HG03571 (cell line): ENCODE results near the gene TMPRSS11B.
"Not testable (repeated sequence)": the region's sequence is repeated elsewhere in the genome, so short reads cannot be mapped to it uniquely, and the experiment has no call there.

Experiments
- ATAC-seq: cut with Tn5 transposase; IDR thresholded peaks from one replicate; pipeline ENCODE4 v1.9.1; 2021; ENCODE audit not compliant: unreplicated experiment

Gene TMPRSS11B

DNA sequence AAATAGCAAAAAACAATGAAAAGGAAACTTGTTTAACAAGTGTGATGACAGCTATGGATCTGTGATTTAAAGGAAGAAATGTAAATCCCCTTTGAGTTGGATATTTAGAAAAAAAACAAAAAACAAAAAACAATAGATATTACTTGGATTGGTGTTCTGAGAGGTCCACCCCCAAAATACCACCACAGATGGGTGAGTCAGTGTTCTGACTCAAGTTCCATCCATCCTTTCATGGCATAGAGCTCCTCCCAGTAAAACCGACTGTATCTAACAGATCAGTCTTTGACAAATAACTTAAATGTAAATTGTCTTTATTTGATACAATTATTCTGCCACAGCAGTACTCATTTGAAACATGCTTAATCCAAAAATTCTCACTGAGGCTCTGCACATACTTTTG, 27.4 kb downstream of the TMPRSS11B start:
- ATAC-seq: no peak

DNA sequence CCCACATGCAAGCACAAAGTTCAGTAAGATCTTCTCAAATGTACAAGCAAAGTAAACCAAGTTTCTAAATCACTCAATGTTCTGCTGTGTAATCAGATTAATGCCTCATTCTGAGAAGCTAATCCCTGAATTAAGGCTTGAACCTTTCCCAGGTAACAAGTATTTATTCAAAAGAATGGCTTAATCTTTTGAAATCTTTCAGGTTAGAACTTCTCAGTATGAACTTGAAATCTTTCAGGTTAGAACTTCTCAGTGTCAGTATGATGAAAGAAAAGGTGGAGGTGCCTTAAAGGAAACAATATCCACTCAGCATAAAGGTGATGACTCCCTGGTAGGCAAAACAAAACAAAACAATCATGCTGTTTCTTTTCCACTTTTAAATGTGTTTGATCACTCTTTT, 29.0 kb downstream of the TMPRSS11B start:
- no peak for ATAC-seq

DNA sequence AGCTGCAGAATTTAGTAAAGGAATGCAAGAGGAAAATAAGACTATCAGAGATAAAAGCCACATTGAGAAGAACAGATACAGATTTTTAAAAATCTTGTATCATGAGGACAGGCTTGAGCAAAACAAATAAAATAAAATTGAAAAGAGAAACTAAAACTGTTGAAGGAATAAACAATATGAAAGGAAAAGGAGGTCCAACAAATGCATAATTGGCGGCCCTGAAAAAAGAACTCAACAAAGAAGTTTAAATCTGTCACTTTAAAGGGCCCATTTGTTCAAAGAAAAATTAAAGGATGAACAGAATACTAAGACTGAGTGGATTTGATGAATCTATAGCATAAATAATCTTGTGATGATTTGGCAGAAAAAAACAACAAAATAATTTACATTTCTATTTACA, 36.5 kb downstream of the TMPRSS11B start:
- ATAC-seq: no peak

DNA sequence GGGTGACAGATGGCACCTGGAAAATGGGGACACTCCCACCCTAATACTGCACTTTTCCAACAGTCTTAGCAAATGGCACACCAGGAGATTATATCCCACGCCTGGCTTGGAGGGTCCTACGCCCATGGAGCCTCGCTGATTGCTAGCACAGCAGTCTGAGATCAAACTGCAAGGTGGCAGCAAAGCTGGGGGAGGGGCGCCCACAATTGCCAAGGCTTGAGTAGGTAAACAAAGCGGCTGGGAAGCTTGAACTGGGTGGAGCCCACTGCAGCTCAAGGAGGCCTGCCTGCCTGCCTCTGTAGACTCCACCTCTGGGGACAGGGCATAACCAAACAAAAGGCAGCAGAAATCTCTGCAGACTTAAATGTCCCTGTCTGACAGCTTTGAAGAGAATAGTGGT, 51.2 kb downstream of the TMPRSS11B start:
- ATAC-seq: not testable (repeated sequence)

DNA sequence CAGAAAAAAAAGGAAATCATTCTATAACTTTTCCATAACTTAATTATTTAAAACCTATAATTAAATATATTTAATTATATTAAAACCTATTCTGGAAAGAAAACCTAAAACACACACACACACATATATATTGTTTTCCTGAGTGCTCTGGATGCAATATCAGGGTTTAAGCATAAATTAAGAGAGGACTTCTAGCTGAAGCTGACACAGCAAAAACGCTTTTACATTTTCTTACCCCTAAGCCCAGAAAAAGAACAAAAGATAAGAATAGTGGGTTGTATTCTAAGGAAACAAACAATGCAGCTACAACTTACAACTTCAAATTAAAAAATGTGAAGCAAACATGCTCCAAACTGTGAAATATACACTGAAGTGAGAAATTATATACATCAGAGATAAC, 52.3 kb downstream of the TMPRSS11B start:
- no peak for ATAC-seq

DNA sequence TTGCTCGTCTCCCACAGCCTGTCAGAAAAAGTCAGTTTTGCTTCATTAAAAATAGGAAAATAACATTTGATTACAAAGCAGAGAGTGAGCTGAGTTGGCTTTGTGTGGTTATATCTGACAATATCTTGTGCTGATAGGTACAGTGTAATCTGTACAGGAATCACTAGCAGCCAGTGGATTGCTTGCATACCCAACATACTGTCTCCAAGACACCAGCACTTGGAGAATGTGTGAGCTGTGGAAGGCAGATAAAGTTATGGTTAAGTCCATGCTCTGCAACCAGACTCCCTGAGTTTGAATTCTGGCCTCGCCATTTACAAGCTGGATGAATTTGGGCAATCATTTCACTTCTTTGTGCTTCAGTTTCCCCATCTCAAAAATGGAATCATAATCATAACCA, 58.3 kb downstream of the TMPRSS11B start:
- no peak for ATAC-seq

DNA sequence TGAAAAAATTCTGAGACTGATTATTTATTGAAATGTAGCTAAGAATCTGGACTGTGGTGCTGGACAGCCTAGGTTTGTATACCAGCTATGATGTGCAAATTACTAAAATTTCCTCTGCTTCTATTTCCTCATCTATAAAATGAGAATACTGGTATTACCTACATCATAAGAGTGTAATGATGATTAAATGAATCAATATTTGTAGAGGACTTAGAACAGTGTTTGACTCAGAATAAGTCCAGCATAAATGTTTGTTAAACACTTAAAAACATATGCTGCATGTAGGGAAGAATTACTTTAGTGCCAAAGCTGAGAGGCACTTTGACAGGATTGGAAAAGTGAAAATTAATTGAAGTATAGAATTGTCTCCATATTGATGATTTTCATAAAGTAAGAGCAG, 60.6 kb downstream of the TMPRSS11B start:
- ATAC-seq: no peak

DNA sequence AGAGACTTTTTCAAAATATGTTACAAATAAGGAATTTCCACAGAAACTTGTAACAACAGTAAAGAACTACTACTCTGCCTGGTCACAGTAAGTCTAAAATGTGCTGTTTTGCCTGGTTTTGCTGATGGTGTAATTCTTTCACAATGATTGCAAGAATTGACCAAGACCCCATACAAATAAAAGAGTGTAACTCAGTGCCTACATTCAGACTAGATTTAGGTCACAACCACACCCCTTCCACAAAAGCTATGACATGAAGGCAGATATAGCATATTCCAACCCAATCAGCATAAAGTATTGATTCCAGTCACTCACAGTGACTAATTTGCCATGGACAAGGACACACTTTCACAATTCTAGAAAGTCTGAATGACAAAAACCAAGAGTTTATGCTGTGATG, 62.1 kb downstream of the TMPRSS11B start:
- ATAC-seq: no peak

DNA sequence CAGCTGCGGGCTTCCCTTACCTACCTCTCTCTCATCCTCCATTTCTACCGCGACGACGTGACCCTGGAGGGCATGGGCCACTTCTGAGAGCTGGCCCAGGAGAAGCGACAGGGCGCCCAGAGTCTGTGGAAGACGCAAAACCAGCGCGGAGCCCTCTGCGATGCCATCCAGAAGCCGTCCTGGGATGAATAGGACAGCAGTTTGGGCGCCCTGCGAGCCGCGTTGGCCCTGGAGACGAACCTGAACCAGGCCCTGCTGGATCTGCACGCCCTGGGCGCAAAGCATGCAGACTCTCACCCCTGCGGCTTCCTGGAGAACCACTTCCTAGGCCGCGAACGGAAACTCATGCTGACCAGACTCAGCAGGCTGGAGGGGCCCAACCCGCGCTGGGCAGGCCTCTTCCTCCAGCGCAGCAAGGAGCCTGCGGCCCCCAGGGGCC, 63.1 kb downstream of the TMPRSS11B start:
- ATAC-seq: no peak

DNA sequence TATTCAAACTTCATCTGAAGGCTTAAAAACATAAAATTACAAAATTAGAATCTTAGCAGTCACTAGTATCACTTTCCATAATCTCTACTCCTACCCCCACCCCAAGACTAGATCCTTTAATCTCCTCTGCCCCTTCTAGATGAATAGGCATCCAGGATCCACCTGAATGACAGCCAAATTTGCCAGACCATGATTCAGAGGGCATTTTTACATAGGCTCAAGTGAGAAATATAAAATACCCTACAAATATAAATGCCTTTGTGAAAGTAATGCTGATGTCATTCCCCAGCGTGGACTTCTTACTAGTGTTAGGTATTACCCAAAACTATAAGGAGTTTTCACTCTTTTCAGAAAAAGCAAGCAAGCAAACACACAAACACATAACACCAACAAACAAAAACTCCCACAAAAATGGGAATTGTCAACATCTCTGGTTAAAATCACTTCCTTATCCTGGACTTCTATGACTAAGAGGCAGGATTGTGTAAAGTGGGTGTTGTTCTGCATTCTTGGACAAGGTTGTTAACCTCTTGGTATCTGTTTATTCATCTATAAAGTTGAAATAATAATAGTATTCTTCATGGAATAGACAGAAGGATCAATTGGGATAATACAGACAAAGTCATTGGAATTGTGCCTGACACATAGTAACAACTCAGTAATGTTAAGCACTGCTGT, 64.5 kb downstream of the TMPRSS11B start:
- no peak for ATAC-seq

DNA sequence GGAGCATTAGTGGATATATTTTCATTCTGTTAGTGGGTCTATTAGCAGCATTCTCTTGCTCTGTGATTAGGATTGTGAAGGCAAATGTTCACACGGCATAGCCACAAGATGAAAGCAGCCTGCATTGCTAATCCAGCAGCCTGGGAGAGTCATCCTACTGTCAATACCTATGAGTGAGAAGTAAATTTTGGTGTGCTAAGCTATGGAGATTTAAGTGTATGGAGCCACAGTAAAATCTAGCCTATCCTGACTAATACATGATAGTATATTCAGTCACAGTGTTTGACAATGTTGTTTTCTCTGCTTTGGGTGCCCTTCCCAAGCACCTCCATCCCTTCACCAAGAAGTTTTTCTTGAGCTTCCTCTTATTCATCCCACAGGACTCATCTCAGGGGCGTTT, 68.6 kb downstream of the TMPRSS11B start:
- no peak for ATAC-seq
